Mucosa of descending colon (tissue), 3 donors: ENCODE measurements around the gene FOXP2. TPM values are rescaled to one million over a fixed set of nuclear protein-coding genes. Genes with fewer than 3 reads are reported as not detected.

ENCODE experiments used
- ATAC-seq: fragments of 200-7000 bp; cut with Tn5 transposase; one replicate; pipeline ENCODE4 v1.9.1; 2020; ENCODE audit warnings: mild to moderate bottlenecking, moderate library complexity
- DNase-seq, 3 donors: peaks; one replicate each; pipeline ENCODE4 v3.0.0-alpha.2; 2020
- H3K36me3 ChIP-seq: fragments of 200-600 bp; one replicate; pipeline ENCODE4 v1.8.0; 2021; ENCODE audit warnings: low read depth, mild to moderate bottlenecking
- H3K4me1 ChIP-seq: fragments of 200-600 bp; one replicate; pipeline ENCODE4 v1.8.0; 2021; ENCODE audit warnings: low read depth, mild to moderate bottlenecking
- H3K4me3 ChIP-seq: fragments of 200-600 bp; one replicate; pipeline ENCODE4 v1.8.0; 2021; ENCODE audit warnings: mild to moderate bottlenecking
- H3K9me3 ChIP-seq: fragments of 200-600 bp; one replicate; pipeline ENCODE4 v1.8.0; 2021; ENCODE audit warnings: mild to moderate bottlenecking
- CTCF ChIP-seq: fragments of 200-600 bp; IDR thresholded peaks from one replicate; pipeline ENCODE4 v1.8.0; 2022; ENCODE audit warnings: antibody characterized with exemption, mild to moderate bottlenecking
- intact Hi-C, 2 donors: fragments of 100-400 bp; cut with DNase I in 1 of 2; cut with micrococcal nuclease in 1 of 2; formaldehyde crosslinking; loops; one replicate each; pipeline versions ENCODE4 v1.11.0 to v1.11.1; 2022; cut with DNase I, micrococcal nuclease
- total RNA-seq, 3 donors: library from RNA; stranded (reverse); fragmentation: NEBNext Ultra II Directional in 2 of 3; extraction: Animal tissue kit (Norgen Biotek cat#: 25700) in 2 of 3; gene quantifications; one replicate each; pipeline versions ENCODE4 v1.2.1 to v1.2.4, GENCODE V29; 2021 to 2023
- donor health status: DM: no; HTN: no; CAD: no; lungs with moderate emphysema.
- donor health status: DM: no; HTN: no; CAD: no.
- donor health status: DM: no; HTN: yes; CAD: no.

FOXP2 gene
- total RNA-seq, 3 donors from 2014 or later, result 14.9 to 88.0 (median 17.2) TPM

DNA sequence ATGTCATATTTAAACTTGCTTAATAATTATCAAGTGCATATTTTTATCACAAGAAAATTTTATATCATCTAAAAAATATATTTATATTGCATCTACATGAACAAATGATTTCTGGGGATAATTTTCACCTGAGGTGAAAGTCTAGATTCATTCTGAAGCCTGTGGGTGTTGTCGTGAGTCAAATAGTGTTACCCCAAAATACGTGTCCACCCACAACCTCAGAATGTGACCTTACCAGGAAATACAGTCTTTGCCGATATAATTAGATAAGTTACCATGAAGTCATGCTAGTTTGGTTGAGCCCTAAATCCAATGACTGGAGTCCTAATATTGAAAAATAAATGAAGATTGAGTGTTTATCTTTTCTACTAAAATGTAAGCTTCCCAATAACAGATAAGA, 304.2 kb downstream of the FOXP2 start:
- Histone ChIP-seq H3K9me3 (no peaks in the 10 kb centered on the region), H3K4me3 (no peak overlapping the region), H3K4me1 (no peaks in the 10 kb centered on the region), H3K36me3 (no peaks in the 10 kb centered on the region)
- DNase-seq (no peak), ATAC-seq (no peak)
- no peak for TF ChIP-seq CTCF
- intact Hi-C loops, result no loop called here

DNA sequence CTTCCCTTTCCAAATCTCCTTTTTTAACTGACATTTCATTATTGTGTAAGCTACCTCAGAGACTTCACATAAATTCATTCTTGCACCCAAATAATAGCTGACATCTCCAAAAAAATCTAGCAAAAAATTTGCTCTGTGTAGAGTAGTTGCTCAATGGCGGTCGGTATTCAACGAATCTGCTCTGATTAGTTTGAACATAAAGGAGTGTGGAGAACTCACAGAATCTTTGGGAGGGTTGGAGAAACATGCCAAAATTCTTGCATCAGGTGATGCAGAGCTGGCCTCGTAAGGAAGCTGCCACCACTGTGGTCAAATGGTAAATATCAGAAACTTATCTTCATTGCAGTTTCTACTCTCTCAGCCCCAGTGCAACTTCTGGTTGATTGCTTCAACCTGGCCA, 306.1 kb downstream of the FOXP2 start:
- no peaks in the 10 kb centered on the region for H3K9me3 ChIP-seq
- H3K4me3 ChIP-seq, result no peak overlapping the region
- H3K36me3 ChIP-seq, result no peaks in the 10 kb centered on the region
- ATAC-seq (no peak), DNase-seq (no peak)
- TF ChIP-seq CTCF, result no peak
- no peaks in the 10 kb centered on the region for H3K4me1 ChIP-seq
- intact Hi-C loops, result no loop called here

DNA sequence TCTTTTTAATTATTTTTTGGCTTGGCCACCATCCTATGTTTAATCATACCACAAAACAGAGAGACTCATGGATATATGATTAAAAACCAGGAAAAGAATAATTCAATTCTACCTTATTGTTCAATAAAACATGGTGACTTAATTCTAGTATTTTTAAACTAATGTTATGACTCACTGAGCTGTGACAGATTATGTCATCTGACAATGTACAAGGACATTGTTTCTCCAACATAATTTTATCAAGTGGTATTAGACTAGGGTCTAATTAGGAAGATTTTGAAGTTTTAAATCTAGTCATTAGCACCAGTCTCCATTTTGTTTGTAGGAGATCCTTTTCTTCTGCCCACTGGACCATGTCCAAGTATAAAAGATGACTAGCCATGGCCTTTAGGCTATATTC, 307.9 kb downstream of the FOXP2 start:
- H3K4me3 ChIP-seq, result no peak overlapping the region
- no peaks in the 10 kb centered on the region for H3K9me3 ChIP-seq
- no peak for ATAC-seq
- H3K36me3 ChIP-seq, result no peaks in the 10 kb centered on the region
- intact Hi-C loops, result no loop called here
- DNase-seq, result no peak
- no peak for TF ChIP-seq CTCF
- no peaks in the 10 kb centered on the region for H3K4me1 ChIP-seq

DNA sequence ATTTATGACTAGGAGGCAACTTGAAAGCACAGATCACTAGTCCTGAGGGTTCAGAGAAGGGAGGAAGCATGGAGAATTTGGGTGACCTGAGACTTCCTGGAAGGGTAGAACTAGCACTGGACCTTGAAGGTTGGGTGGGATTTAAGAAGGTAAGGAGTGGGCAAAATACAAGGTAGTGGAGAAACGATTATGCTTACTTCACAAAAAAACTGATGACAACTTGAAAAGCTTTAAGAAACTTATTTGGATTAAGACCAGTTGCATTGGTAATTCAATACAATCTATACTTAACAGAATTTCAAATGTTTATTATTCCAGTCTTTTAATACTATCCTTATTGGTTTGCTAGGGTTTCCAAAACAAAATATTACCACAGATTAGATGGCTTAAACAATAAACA, 308.7 kb downstream of the FOXP2 start:
- intact Hi-C loops, result no loop called here
- DNase-seq (no peak), ATAC-seq (no peak)
- Histone ChIP-seq H3K4me1 (no peaks in the 10 kb centered on the region), H3K36me3 (no peaks in the 10 kb centered on the region), H3K4me3 (no peak overlapping the region), H3K9me3 (no peaks in the 10 kb centered on the region)
- no peak for TF ChIP-seq CTCF

- intact Hi-C loops, result no loop called here
- no peak for DNase-seq
Measured at GRCh38 chr7:114740095-114740494, 325.5 kb downstream of the FOXP2 start.

More at GRCh38 chr7:114740095-114740494, 325.5 kb downstream of the FOXP2 start:
- Histone ChIP-seq H3K36me3 (no peaks in the 10 kb centered on the region), H3K4me3 (no peak overlapping the region), H3K9me3 (no peaks in the 10 kb centered on the region), H3K4me1 (no peaks in the 10 kb centered on the region)
- ATAC-seq, result no peak
- TF ChIP-seq CTCF, result no peak
